Activated naive CD4-positive, alpha-beta T cell treated with anti-CD3 and anti-CD28 coated beads, Interleukin-2, amount 50 U/mL, for 72 hours (primary cell): Measurements from ENCODE around the gene GTF2H4. TPM values are rescaled to one million over a fixed set of nuclear protein-coding genes. Genes with fewer than 3 reads are reported as not detected.
"Not testable (repeated sequence)": the region's sequence is repeated elsewhere in the genome, so short reads cannot be mapped to it uniquely, and the experiment has no call there.

Source experiments
- ATAC-seq, 2 donors: fragments of 150-1000 bp; cut with Tn5 transposase; 2 replicates each; pipeline ENCODE4 v1.10.0; 2021; ENCODE audit warnings: mild to moderate bottlenecking in 2 of 2, moderate library complexity in 2 of 2
- DNase-seq, 2 donors: peaks; one replicate each; pipeline ENCODE4 v3.0.0; 2021 to 2022; ENCODE audit warnings: low spot score in 2 of 2
- H3K27ac Mint-ChIP-seq, 2 donors: one replicate each; pipeline ENCODE4 v1.8.0; 2022; ENCODE audit warnings: mild to moderate bottlenecking in 2 of 2, mixed read lengths in 2 of 2
- H3K36me3 Mint-ChIP-seq, 2 donors: one replicate each; pipeline ENCODE4 v1.8.0; 2022; ENCODE audit warnings: mixed read lengths in 2 of 2
- H3K9me3 Mint-ChIP-seq, 2 donors: one replicate each; pipeline ENCODE4 v1.8.0; 2022; ENCODE audit warnings: mixed read lengths in 2 of 2
- total RNA-seq, 2 donors: library from RNA; stranded (reverse); gene quantifications; one replicate each; pipeline ENCODE4 v1.2.3, GENCODE V29; 2022

The GTF2H4 gene
- total RNA-seq, 2 donors from 2014 or later, result 27.6 to 44.9 TPM

- no peaks in the 10 kb centered on the region for H3K36me3 Mint-ChIP-seq
- no peak for DNase-seq
- H3K9me3 Mint-ChIP-seq, result no peaks in the 10 kb centered on the region
- no peak overlapping the region for H3K27ac Mint-ChIP-seq
- ATAC-seq, result no peak
These were observed 18.5 kb upstream of the GTF2H4 start for GRCh38 chr6:30889496-30889885.

GRCh38 chr6:30889921-30890645 lies 17.9 kb upstream of the GTF2H4 start:
- Mint-ChIP-seq H3K27ac (peak overlapping the region in 1 of 2 donors; percentile 53), H3K9me3 (no peaks in the 10 kb centered on the region), H3K36me3 (no peaks in the 10 kb centered on the region)
- DNase-seq (no peak), ATAC-seq (no peak)

GRCh38 chr6:30890646-30891449 lies 17.2 kb upstream of the GTF2H4 start:
- no peaks in the 10 kb centered on the region for H3K9me3 Mint-ChIP-seq
- no peak for ATAC-seq
- no peaks in the 10 kb centered on the region for H3K36me3 Mint-ChIP-seq

GRCh38 chr6:30891450-30891723 lies 16.6 kb upstream of the GTF2H4 start:
- no peaks in the 10 kb centered on the region for H3K36me3 Mint-ChIP-seq
- no peaks in the 10 kb centered on the region for H3K9me3 Mint-ChIP-seq
- ATAC-seq (no peak), DNase-seq (no peak)
- H3K27ac Mint-ChIP-seq, result no peak overlapping the region

More at GRCh38 chr6:30890646-30891449, 17.2 kb upstream of the GTF2H4 start:
- peak overlapping the region in 1 of 2 donors; percentile 53 for H3K27ac Mint-ChIP-seq
- no peak for DNase-seq

- H3K36me3 Mint-ChIP-seq, result no peaks in the 10 kb centered on the region
- H3K9me3 Mint-ChIP-seq, result no peaks in the 10 kb centered on the region
- ATAC-seq (no peak), DNase-seq (no peak)
- H3K27ac Mint-ChIP-seq, result peak overlapping the region in 1 of 2 donors; percentile 80
These were observed 16.0 kb upstream of the GTF2H4 start for GRCh38 chr6:30891816-30892538.

- Mint-ChIP-seq H3K9me3 (no peaks in the 10 kb centered on the region), H3K27ac (no peak overlapping the region)
- ATAC-seq, result no peak
These were observed 14.9 kb upstream of the GTF2H4 start for GRCh38 chr6:30893001-30893591.

GRCh38 chr6:30893666-30894065 lies 14.3 kb upstream of the GTF2H4 start:
- no peak overlapping the region for H3K27ac Mint-ChIP-seq
- no peaks in the 10 kb centered on the region for H3K9me3 Mint-ChIP-seq
- DNase-seq (no peak), ATAC-seq (no peak)
- no peaks in the 10 kb centered on the region for H3K36me3 Mint-ChIP-seq

More at GRCh38 chr6:30893001-30893591, 14.9 kb upstream of the GTF2H4 start:
- no peak for DNase-seq
- no peaks in the 10 kb centered on the region for H3K36me3 Mint-ChIP-seq

GRCh38 chr6:30894381-30894780 lies 13.6 kb upstream of the GTF2H4 start:
- ATAC-seq (no peak), DNase-seq (no peak)
- Mint-ChIP-seq H3K36me3 (no peaks in the 10 kb centered on the region), H3K9me3 (no peaks in the 10 kb centered on the region), H3K27ac (no peak overlapping the region)

- no peaks in the 10 kb centered on the region for H3K9me3 Mint-ChIP-seq
- DNase-seq, result no peak
- ATAC-seq, result no peak
- no peak overlapping the region for H3K27ac Mint-ChIP-seq
- no peaks in the 10 kb centered on the region for H3K36me3 Mint-ChIP-seq
These were observed 13.1 kb upstream of the GTF2H4 start for GRCh38 chr6:30894935-30895334.

- no peak overlapping the region for H3K27ac Mint-ChIP-seq
- H3K36me3 Mint-ChIP-seq, result no peaks in the 10 kb centered on the region
- no peak for ATAC-seq
- no peak for DNase-seq
- H3K9me3 Mint-ChIP-seq, result no peaks in the 10 kb centered on the region
These were observed 12.7 kb upstream of the GTF2H4 start for GRCh38 chr6:30895343-30895742.

GRCh38 chr6:30896541-30896940 lies 11.5 kb upstream of the GTF2H4 start:
- ATAC-seq (no peak), DNase-seq (no peak)
- Mint-ChIP-seq H3K36me3 (no peaks in the 10 kb centered on the region), H3K9me3 (no peaks in the 10 kb centered on the region), H3K27ac (no peak overlapping the region)

- H3K36me3 Mint-ChIP-seq, result no peaks in the 10 kb centered on the region
- ATAC-seq, result no peak
- H3K27ac Mint-ChIP-seq, result no peak overlapping the region
- H3K9me3 Mint-ChIP-seq, result no peaks in the 10 kb centered on the region
- no peak for DNase-seq
These were observed 10.1 kb upstream of the GTF2H4 start for GRCh38 chr6:30897882-30898281.

- no peaks in the 10 kb centered on the region for H3K36me3 Mint-ChIP-seq
- H3K27ac Mint-ChIP-seq, result peak overlapping the region in 1 of 2 donors; percentile 70
- no peaks in the 10 kb centered on the region for H3K9me3 Mint-ChIP-seq
- no peak for ATAC-seq
- no peak for DNase-seq
These were observed 9.2 kb upstream of the GTF2H4 start for GRCh38 chr6:30898750-30899360.

GRCh38 chr6:30900863-30901417 lies 7.1 kb upstream of the GTF2H4 start:
- peak in 1 of 2 donors; percentile 43 for ATAC-seq
- Mint-ChIP-seq H3K27ac (no peak overlapping the region), H3K9me3 (no peaks in the 10 kb centered on the region), H3K36me3 (no peaks in the 10 kb centered on the region)
- DNase-seq, result no peak

GRCh38 chr6:30901436-30901835 lies 6.6 kb upstream of the GTF2H4 start:
- Mint-ChIP-seq H3K27ac (no peak overlapping the region), H3K36me3 (no peaks in the 10 kb centered on the region), H3K9me3 (no peaks in the 10 kb centered on the region)
- DNase-seq, result no peak
- no peak for ATAC-seq

GRCh38 chr6:30902196-30902595 lies 5.8 kb upstream of the GTF2H4 start:
- not testable (repeated sequence) for H3K36me3 Mint-ChIP-seq, DNase-seq, H3K9me3 Mint-ChIP-seq, ATAC-seq, H3K27ac Mint-ChIP-seq
